MG63 (cell line): Measurements from ENCODE around the gene CDH23. TPM values are rescaled to one million over a fixed set of nuclear protein-coding genes. Genes with fewer than 3 reads are reported as not detected.

Source experiments
- DNase-seq: peaks from one replicate; pipeline ENCODE4 v3.0.0-alpha.2; 2020
- H3K27me3 ChIP-seq: fragments of 250-450 bp; sonication (Bioruptor Pico); 2 replicates; pipeline ENCODE4 v1.5.1; 2020; ENCODE audit warnings: mild to moderate bottlenecking, moderate library complexity
- H3K36me3 ChIP-seq: fragments of 250-450 bp; sonication (Bioruptor Pico); 2 replicates; pipeline ENCODE4 v1.5.1; 2020; ENCODE audit warnings: mild to moderate bottlenecking, moderate library complexity
- H3K4me3 ChIP-seq: fragments of 250-450 bp; sonication (Bioruptor Pico); 2 replicates; pipeline ENCODE4 v1.5.1; 2020; ENCODE audit warnings: mild to moderate bottlenecking, moderate library complexity
- H3K9me3 ChIP-seq: fragments of 250-450 bp; sonication (Bioruptor Pico); 2 replicates; pipeline ENCODE4 v1.5.1; 2020; ENCODE audit warnings: mild to moderate bottlenecking, moderate library complexity
- total RNA-seq: library from RNA; depleted of rRNA; stranded (reverse); fragments of >200 nt; shearing (Covaris generic); gene quantifications from 2 replicates; pipeline ENCODE4 v1.2.3, GENCODE V29; 2014; ENCODE audit warnings: low replicate concordance

The CDH23 gene
- total RNA-seq, 1 experiment from 2014 or later: 0.07 TPM

GRCh38 chr10:71494980-71495381 lies 98.3 kb downstream of the CDH23 start:
- Histone ChIP-seq H3K4me3 (no peak overlapping the region), H3K36me3 (no peaks in the 10 kb centered on the region), H3K27me3 (no peaks in the 10 kb centered on the region), H3K9me3 (no peaks in the 10 kb centered on the region)
- no peak for DNase-seq

GRCh38 chr10:71496927-71497762 lies 100.4 kb downstream of the CDH23 start:
- H3K27me3 ChIP-seq: no peaks in the 10 kb centered on the region
- no peaks in the 10 kb centered on the region for H3K36me3 ChIP-seq
- no peaks in the 10 kb centered on the region for H3K9me3 ChIP-seq
- DNase-seq: no peak
- no peak overlapping the region for H3K4me3 ChIP-seq

GRCh38 chr10:71497763-71498326 lies 101.1 kb downstream of the CDH23 start:
- H3K9me3 ChIP-seq: no peaks in the 10 kb centered on the region
- no peak for DNase-seq
- no peaks in the 10 kb centered on the region for H3K27me3 ChIP-seq
- no peaks in the 10 kb centered on the region for H3K36me3 ChIP-seq
- H3K4me3 ChIP-seq: no peak overlapping the region

GRCh38 chr10:71501402-71501801 lies 104.7 kb downstream of the CDH23 start:
- H3K27me3 ChIP-seq: no peaks in the 10 kb centered on the region
- no peaks in the 10 kb centered on the region for H3K36me3 ChIP-seq
- no peaks in the 10 kb centered on the region for H3K9me3 ChIP-seq
- DNase-seq: no peak
- no peak overlapping the region for H3K4me3 ChIP-seq

- Histone ChIP-seq H3K27me3 (no peaks in the 10 kb centered on the region), H3K36me3 (no peaks in the 10 kb centered on the region), H3K9me3 (no peaks in the 10 kb centered on the region), H3K4me3 (no peak overlapping the region)
- no peak for DNase-seq
Observed at GRCh38 chr10:71502190-71502589, 105.5 kb downstream of the CDH23 start.

- Histone ChIP-seq H3K27me3 (no peaks in the 10 kb centered on the region), H3K9me3 (no peaks in the 10 kb centered on the region), H3K4me3 (no peak overlapping the region), H3K36me3 (no peaks in the 10 kb centered on the region)
- DNase-seq: no peak
Observed at GRCh38 chr10:71502851-71503250, 106.1 kb downstream of the CDH23 start.

- no peaks in the 10 kb centered on the region for H3K36me3 ChIP-seq
- no peaks in the 10 kb centered on the region for H3K9me3 ChIP-seq
- DNase-seq: no peak
- H3K27me3 ChIP-seq: no peaks in the 10 kb centered on the region
- H3K4me3 ChIP-seq: no peak overlapping the region
Observed at GRCh38 chr10:71504168-71504567, 107.4 kb downstream of the CDH23 start.

- Histone ChIP-seq H3K9me3 (no peaks in the 10 kb centered on the region; the same call in 1 of the 2 replicates), H3K36me3 (no peaks in the 10 kb centered on the region), H3K4me3 (no peak overlapping the region), H3K27me3 (no peaks in the 10 kb centered on the region)
- no peak for DNase-seq
Observed at GRCh38 chr10:71504570-71504969, 107.8 kb downstream of the CDH23 start.

- Histone ChIP-seq H3K9me3 (no peaks in the 10 kb centered on the region; the same call in 1 of the 2 replicates), H3K27me3 (no peaks in the 10 kb centered on the region), H3K36me3 (no peaks in the 10 kb centered on the region), H3K4me3 (no peak overlapping the region)
- no peak for DNase-seq
Observed at GRCh38 chr10:71505862-71506261, 109.1 kb downstream of the CDH23 start.

- H3K9me3 ChIP-seq: no peaks in the 10 kb centered on the region; the same call in 1 of the 2 replicates
- no peak for DNase-seq
- no peaks in the 10 kb centered on the region for H3K36me3 ChIP-seq
- H3K4me3 ChIP-seq: no peak overlapping the region
- no peaks in the 10 kb centered on the region for H3K27me3 ChIP-seq
Observed at GRCh38 chr10:71509444-71509843, 112.7 kb downstream of the CDH23 start.

- DNase-seq: no peak
- Histone ChIP-seq H3K27me3 (no peaks in the 10 kb centered on the region), H3K36me3 (no peaks in the 10 kb centered on the region), H3K4me3 (no peak overlapping the region), H3K9me3 (no peaks in the 10 kb centered on the region; the same call in 1 of the 2 replicates)
Observed at GRCh38 chr10:71511206-71511605, 114.5 kb downstream of the CDH23 start.

GRCh38 chr10:71512312-71512711 lies 115.6 kb downstream of the CDH23 start:
- Histone ChIP-seq H3K9me3 (no peaks in the 10 kb centered on the region; the same call in 1 of the 2 replicates), H3K27me3 (no peaks in the 10 kb centered on the region), H3K4me3 (no peak overlapping the region), H3K36me3 (no peaks in the 10 kb centered on the region)
- no peak for DNase-seq

- Histone ChIP-seq H3K9me3 (no peaks in the 10 kb centered on the region; the same call in 1 of the 2 replicates), H3K36me3 (no peaks in the 10 kb centered on the region), H3K4me3 (no peak overlapping the region), H3K27me3 (no peaks in the 10 kb centered on the region)
- no peak for DNase-seq
Observed at GRCh38 chr10:71512761-71513539, 116.2 kb downstream of the CDH23 start.

- DNase-seq: no peak
- no peaks in the 10 kb centered on the region for H3K36me3 ChIP-seq
- no peaks in the 10 kb centered on the region for H3K27me3 ChIP-seq
- H3K9me3 ChIP-seq: no peaks in the 10 kb centered on the region; the same call in 1 of the 2 replicates
- no peak overlapping the region for H3K4me3 ChIP-seq
Observed at GRCh38 chr10:71513540-71513853, 116.8 kb downstream of the CDH23 start.

- Histone ChIP-seq H3K4me3 (no peak overlapping the region), H3K36me3 (no peaks in the 10 kb centered on the region), H3K9me3 (no peaks in the 10 kb centered on the region; the same call in 1 of the 2 replicates), H3K27me3 (no peaks in the 10 kb centered on the region)
- DNase-seq: no peak
Observed at GRCh38 chr10:71513936-71514335, 117.2 kb downstream of the CDH23 start.

GRCh38 chr10:71515531-71516172 lies 118.9 kb downstream of the CDH23 start:
- no peaks in the 10 kb centered on the region for H3K36me3 ChIP-seq
- no peaks in the 10 kb centered on the region for H3K27me3 ChIP-seq
- no peaks in the 10 kb centered on the region for H3K9me3 ChIP-seq
- no peak overlapping the region for H3K4me3 ChIP-seq
- no peak for DNase-seq

- H3K4me3 ChIP-seq: no peak overlapping the region
Observed at GRCh38 chr10:71516890-71517289, 120.2 kb downstream of the CDH23 start.

More at GRCh38 chr10:71516890-71517289, 120.2 kb downstream of the CDH23 start:
- H3K27me3 ChIP-seq: no peaks in the 10 kb centered on the region
- H3K9me3 ChIP-seq: no peaks in the 10 kb centered on the region
- DNase-seq: no peak
- no peaks in the 10 kb centered on the region for H3K36me3 ChIP-seq
